A673 (cell line): ENCODE measurements around the gene CYP4F8. TPM values are rescaled to one million over a fixed set of nuclear protein-coding genes. Genes with fewer than 3 reads are reported as not detected.

Source experiments
- BruUV-seq: library from RNA; stranded (reverse); fragments of 400-500 nt; replicated peaks from 2 replicates; lab custom pipeline; 2021; lab: Mats Ljungman, UMichigan
- CTCF ChIA-PET: fragments of 300-600 bp; sonication (Branson Sonifier 250); formaldehyde crosslinking; loops from one replicate; lab custom pipeline; 2022; ENCODE audit warnings: antibody characterized with exemption; lab: Charles Lee
- POLR2A ChIA-PET: fragments of 300-600 bp; sonication (Branson Sonifier 250); formaldehyde crosslinking; loops from one replicate; lab custom pipeline; 2022; ENCODE audit warnings: antibody characterized with exemption; ENCODE audit not compliant: low non-redundant PET; lab: Charles Lee
- DNase-seq: peaks from one replicate; pipeline ENCODE4 v3.0.0-alpha.2; 2015; ENCODE audit warnings: low spot score
- H3K27ac ChIP-seq: fragments of 200-600 bp; sonication (generic); 2 replicates; pipeline ENCODE4 v1.5.1; 2016; ENCODE audit warnings: mixed run types, low read depth, mild to moderate bottlenecking, mixed read lengths, antibody characterized with exemption, low read length; ENCODE audit not compliant: poor library complexity, severe bottlenecking
- H3K27me3 ChIP-seq: fragments of 200-600 bp; sonication (generic); replicated peaks from 2 replicates; pipeline ENCODE4 v1.6.1; 2017; ENCODE audit warnings: mixed run types, low read depth, mild to moderate bottlenecking, mixed read lengths, antibody characterized with exemption, low read length; ENCODE audit not compliant: insufficient read depth, poor library complexity
- H3K36me3 ChIP-seq: fragments of 200-600 bp; sonication (generic); 2 replicates; pipeline ENCODE4 v1.6.1; 2016; ENCODE audit warnings: mixed run types, mild to moderate bottlenecking, mixed read lengths, antibody characterized with exemption, low read length; ENCODE audit not compliant: insufficient read depth, poor library complexity, severe bottlenecking
- H3K4me1 ChIP-seq: fragments of 200-600 bp; sonication (generic); 2 replicates; pipeline ENCODE4 v1.6.1; 2017; ENCODE audit warnings: mixed run types, mild to moderate bottlenecking, mixed read lengths, antibody characterized with exemption, low read length; ENCODE audit not compliant: insufficient read depth, poor library complexity, severe bottlenecking
- H3K4me3 ChIP-seq: fragments of 200-600 bp; sonication (generic); 2 replicates; pipeline ENCODE4 v1.5.1; 2016; ENCODE audit warnings: low read depth, mixed run types, mild to moderate bottlenecking, mixed read lengths, low read length; ENCODE audit not compliant: poor library complexity, severe bottlenecking
- H3K9me3 ChIP-seq: fragments of 200-600 bp; sonication (generic); 2 replicates; pipeline ENCODE4 v1.6.1; 2016; ENCODE audit warnings: mixed run types, low read depth, mild to moderate bottlenecking, mixed read lengths, antibody characterized with exemption, low read length; ENCODE audit not compliant: poor library complexity, severe bottlenecking
- CTCF ChIP-seq: fragments of 300-800, 200-600 bp; sonication (generic); conservative IDR thresholded peaks from 2 replicates; pipeline ENCODE4 v1.5.1; 2017; ENCODE audit warnings: low read depth, mild to moderate bottlenecking, antibody characterized with exemption, low read length, moderate library complexity, mixed read lengths
- EZH2 ChIP-seq: fragments of 200-600 bp; sonication (generic); IDR thresholded peaks from 2 replicates; pipeline ENCODE4 v1.6.1; 2017; ENCODE audit warnings: borderline replicate concordance, low read depth, mild to moderate bottlenecking, mixed read lengths, antibody characterized with exemption, low read length; ENCODE audit not compliant: poor library complexity, severe bottlenecking
- intact Hi-C: fragments of 100-400 bp; cut with micrococcal nuclease; formaldehyde crosslinking; loops from one replicate; pipeline ENCODE4 v1.10.0; 2022; ENCODE audit not compliant: unreplicated experiment
- total RNA-seq: library from RNA; stranded (reverse); gene quantifications from 2 replicates; pipeline ENCODE4 v1.2.3, GENCODE V29; 2021

The CYP4F8 gene
- total RNA-seq, 1 experiment from 2014 or later, result not detected

DNA sequence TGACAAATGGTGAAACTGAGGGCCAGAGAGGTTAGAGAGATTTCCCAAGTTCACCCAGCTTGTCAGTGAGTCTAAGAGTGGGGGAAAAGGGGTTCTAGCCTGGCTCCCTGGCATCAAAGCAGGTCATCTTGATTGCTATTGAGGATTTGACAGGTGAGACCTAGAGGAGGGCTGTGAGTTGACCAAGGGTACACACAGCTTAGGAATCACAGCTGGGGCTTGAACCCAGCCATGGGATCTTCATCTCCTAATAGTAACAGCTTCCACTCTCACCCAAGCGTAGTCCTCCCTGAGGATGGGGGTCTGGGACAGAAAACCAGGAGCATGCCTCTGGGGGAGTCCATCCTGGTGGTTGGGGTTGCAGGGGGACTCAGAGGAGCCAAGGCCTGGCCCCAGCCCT lies 6.8 kb downstream of the CYP4F8 start:
- CTCF ChIA-PET, result no interaction called here
- no peaks in the 10 kb centered on the region for H3K4me1 ChIP-seq
- DNase-seq, result no peak
- TF ChIP-seq CTCF (no peak), EZH2 (no peak)
- H3K9me3 ChIP-seq, result no peaks in the 10 kb centered on the region
- no peaks in the 10 kb centered on the region for H3K36me3 ChIP-seq
- no peak overlapping the region for H3K27ac ChIP-seq
- POLR2A ChIA-PET, result no interaction called here
- no peak overlapping the region for H3K4me3 ChIP-seq
- H3K27me3 ChIP-seq, result no peaks in the 10 kb centered on the region
- intact Hi-C loops, result loop anchor here (10.0 kb wide), 1 partner anchor 763 kb away; no protein-coding TSS in a partner anchor
- no TSS peak for BruUV-seq

DNA sequence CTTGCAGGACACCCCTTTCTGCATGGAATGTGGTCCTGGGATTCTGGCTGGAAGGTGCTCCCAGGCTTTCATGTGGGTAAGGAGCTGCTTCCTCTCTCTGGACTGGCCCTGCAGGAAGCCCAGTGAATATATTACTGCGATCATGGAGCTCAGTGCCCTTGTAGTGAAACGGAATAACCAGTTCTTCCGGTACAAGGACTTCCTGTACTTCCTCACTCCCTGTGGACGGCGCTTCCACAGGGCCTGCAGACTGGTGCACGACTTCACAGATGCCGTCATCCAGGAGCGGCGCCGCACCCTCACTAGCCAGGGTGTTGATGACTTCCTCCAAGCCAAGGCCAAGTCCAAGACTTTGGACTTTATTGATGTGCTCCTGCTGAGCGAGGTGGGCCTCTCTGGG lies 8.0 kb downstream of the CYP4F8 start:
- DNase-seq, result no peak
- Histone ChIP-seq H3K9me3 (no peaks in the 10 kb centered on the region), H3K4me1 (no peaks in the 10 kb centered on the region), H3K27ac (no peak overlapping the region), H3K36me3 (no peaks in the 10 kb centered on the region), H3K4me3 (no peak overlapping the region), H3K27me3 (no peaks in the 10 kb centered on the region)
- intact Hi-C loops, result loop anchor here (10.0 kb wide), 1 partner anchor 762 kb away; no protein-coding TSS in a partner anchor
- TF ChIP-seq CTCF (no peak), EZH2 (no peak)
- CTCF ChIA-PET, result no interaction called here
- POLR2A ChIA-PET, result no interaction called here
- BruUV-seq, result no TSS peak

DNA sequence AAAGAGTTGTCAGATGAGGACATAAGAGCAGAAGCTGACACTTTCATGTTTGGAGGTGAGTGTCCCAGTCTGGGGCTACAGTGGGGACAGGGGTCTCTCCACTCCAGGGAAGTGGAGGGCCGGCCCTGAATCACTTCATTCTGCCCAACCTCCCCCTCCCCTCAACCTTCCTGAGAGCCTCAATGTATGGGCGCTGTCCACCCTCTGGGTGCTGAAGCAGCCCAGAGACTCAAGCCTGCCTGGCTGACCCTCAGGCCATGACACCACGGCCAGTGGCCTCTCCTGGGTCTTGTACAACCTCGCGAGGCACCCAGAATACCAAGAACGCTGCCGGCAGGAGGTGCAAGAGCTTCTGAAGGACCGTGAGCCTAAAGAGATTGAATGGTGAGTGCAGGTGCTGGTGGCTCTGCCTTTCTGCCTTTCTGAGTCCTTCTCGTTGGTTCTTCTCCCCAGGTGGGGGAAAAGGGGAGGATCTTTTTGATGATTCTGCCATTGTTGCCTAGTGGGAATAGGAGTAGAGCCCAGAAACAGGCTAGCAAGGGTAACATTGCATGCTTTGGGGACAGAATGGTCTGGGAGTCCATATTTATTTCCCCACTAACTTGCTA lies 8.8 kb downstream of the CYP4F8 start:
- intact Hi-C loops, result loop anchor here (10.0 kb wide), 1 partner anchor 761 kb away; no protein-coding TSS in a partner anchor
- H3K27me3 ChIP-seq, result no peaks in the 10 kb centered on the region
- no peaks in the 10 kb centered on the region for H3K9me3 ChIP-seq
- no peak for TF ChIP-seq CTCF
- no peak for TF ChIP-seq EZH2
- H3K4me1 ChIP-seq, result no peaks in the 10 kb centered on the region
- no peak overlapping the region for H3K4me3 ChIP-seq
- CTCF ChIA-PET, result no interaction called here
- H3K27ac ChIP-seq, result no peak overlapping the region
- POLR2A ChIA-PET, result no interaction called here
- no TSS peak for BruUV-seq
- H3K36me3 ChIP-seq, result no peaks in the 10 kb centered on the region
- peak; percentile 16 for DNase-seq
